KOPT-K1 (cell line): ENCODE measurements around the gene PPP1R37.

Experiments
- H3K27ac ChIP-seq: fragments of 200-600 bp; sonication (generic); 2 replicates; pipeline ENCODE4 v1.5.1; 2016; ENCODE audit warnings: antibody characterized with exemption, mild to moderate bottlenecking, low read depth, low read length; ENCODE audit not compliant: poor library complexity, severe bottlenecking
- H3K36me3 ChIP-seq: fragments of 200-600 bp; sonication (generic); 2 replicates; pipeline ENCODE4 v1.5.1; 2017; ENCODE audit warnings: antibody characterized with exemption, mild to moderate bottlenecking, low read length, moderate library complexity; ENCODE audit not compliant: insufficient read depth
- H3K9me3 ChIP-seq: fragments of 200-600 bp; sonication (generic); 2 replicates; pipeline ENCODE4 v1.5.1; 2017; ENCODE audit warnings: antibody characterized with exemption, low read length, mild to moderate bottlenecking; ENCODE audit not compliant: insufficient read depth, poor library complexity, severe bottlenecking

Gene PPP1R37

GRCh38 chr19:45152504-45153338, 59.7 kb downstream of the PPP1R37 start:
- H3K9me3 ChIP-seq = no peaks in the 10 kb centered on the region
- no peak overlapping the region for H3K27ac ChIP-seq
- peaks cover 7% of the 10 kb centered on the region; the same call in 1 of the 2 replicates for H3K36me3 ChIP-seq

- Histone ChIP-seq H3K9me3 (no peaks in the 10 kb centered on the region), H3K36me3 (peaks cover 7% of the 10 kb centered on the region; the same call in 1 of the 2 replicates), H3K27ac (no peak overlapping the region)
Observed at GRCh38 chr19:45153339-45154063, 60.5 kb downstream of the PPP1R37 start.

GRCh38 chr19:45154064-45154827, 61.3 kb downstream of the PPP1R37 start:
- Histone ChIP-seq H3K9me3 (no peaks in the 10 kb centered on the region), H3K36me3 (peaks cover 7% of the 10 kb centered on the region; the same call in 1 of the 2 replicates), H3K27ac (no peak overlapping the region)

GRCh38 chr19:45156011-45156630, 63.1 kb downstream of the PPP1R37 start:
- no peak overlapping the region for H3K27ac ChIP-seq
- no peaks in the 10 kb centered on the region for H3K9me3 ChIP-seq
- H3K36me3 ChIP-seq = no peaks in the 10 kb centered on the region

GRCh38 chr19:45156751-45157150, 63.8 kb downstream of the PPP1R37 start:
- H3K9me3 ChIP-seq = no peaks in the 10 kb centered on the region
- H3K36me3 ChIP-seq = no peaks in the 10 kb centered on the region
- H3K27ac ChIP-seq = no peak overlapping the region

GRCh38 chr19:45158503-45159209, 65.7 kb downstream of the PPP1R37 start:
- Histone ChIP-seq H3K27ac (no peak overlapping the region), H3K36me3 (no peaks in the 10 kb centered on the region), H3K9me3 (no peaks in the 10 kb centered on the region)

GRCh38 chr19:45159210-45159970, 66.4 kb downstream of the PPP1R37 start:
- Histone ChIP-seq H3K9me3 (no peaks in the 10 kb centered on the region), H3K27ac (no peak overlapping the region), H3K36me3 (no peaks in the 10 kb centered on the region)

GRCh38 chr19:45159971-45160324, 67.0 kb downstream of the PPP1R37 start:
- Histone ChIP-seq H3K36me3 (no peaks in the 10 kb centered on the region), H3K9me3 (no peaks in the 10 kb centered on the region), H3K27ac (no peak overlapping the region)

- Histone ChIP-seq H3K36me3 (no peaks in the 10 kb centered on the region), H3K27ac (no peak within 1 kb of the TSS), H3K9me3 (no peaks in the 10 kb centered on the region)
Observed at GRCh38 chr19:45160870-45161737, 68.1 kb downstream of the PPP1R37 start, which contains the start of gene NKPD1. Gene NKPD1, minus strand, starts transcription at chr19:45160982. Its CDS starts 832 bp downstream, at chr19:45160150.

GRCh38 chr19:45161738-45162607, 69.0 kb downstream of the PPP1R37 start:
- no peaks in the 10 kb centered on the region for H3K36me3 ChIP-seq
- no peaks in the 10 kb centered on the region for H3K9me3 ChIP-seq
- no peak overlapping the region for H3K27ac ChIP-seq

- H3K9me3 ChIP-seq = no peaks in the 10 kb centered on the region
- H3K27ac ChIP-seq = no peak overlapping the region
- no peaks in the 10 kb centered on the region for H3K36me3 ChIP-seq
Observed at GRCh38 chr19:45162608-45163143, 69.7 kb downstream of the PPP1R37 start.

- Histone ChIP-seq H3K27ac (no peak overlapping the region), H3K9me3 (no peaks in the 10 kb centered on the region), H3K36me3 (no peaks in the 10 kb centered on the region)
Observed at GRCh38 chr19:45163156-45163555, 70.2 kb downstream of the PPP1R37 start.
